HepG2 (cell line): ENCODE results near the gene MPI. TPM values are rescaled to one million over a fixed set of nuclear protein-coding genes. Genes with fewer than 3 reads are reported as not detected.
A peak's percentile ranks its signal among the peaks of the same experiment; 100 is the strongest.

Experiments used
- ATAC-seq: fragments of 200-7000 bp; cut with Tn5 transposase; 3 replicates; pipeline ENCODE4 v1.9.1; 2020; ENCODE audit warnings: mild to moderate bottlenecking, moderate library complexity
- BruUV-seq: library from RNA; stranded (reverse); fragments of 400-500 nt; replicated peaks from 2 replicates; lab custom pipeline; 2021; lab: Mats Ljungman, UMichigan
- CTCF ChIA-PET: fragments of 300-600 bp; formaldehyde crosslinking; extraction: SDS; loops from one replicate; lab custom pipeline; 2021; ENCODE audit warnings: low total read pairs, inconsistent platforms, low intra/inter-chr PET ratio; lab: Yijun Ruan, JAX
- POLR2A ChIA-PET: fragments of 350-600 bp; sonication (Branson Sonifier 250); formaldehyde crosslinking; loops from one replicate; lab custom pipeline; 2020; ENCODE audit warnings: antibody characterized with exemption, inconsistent platforms; lab: Yijun Ruan, JAX
- DNase-seq: peaks from one replicate; pipeline ENCODE4 v3.0.0-alpha.2; 2015; ENCODE audit warnings: low spot score
- FAIRE-seq: peaks from 3 replicates; lab custom pipeline; 2011; peaks lifted over from hg19 to GRCh38; lab: Jason Lieb, UNC
- H2AFZ ChIP-seq: one replicate; pipeline ENCODE4 v1.6.1; 2011; ENCODE audit warnings: low read length, inconsistent platforms
- H3K27ac ChIP-seq: fragments of 300-600 bp; 3 replicates; pipeline ENCODE4 v1.8.0; 2011; ENCODE audit warnings: mixed run types, mild to moderate bottlenecking, mixed read lengths, low read length, inconsistent platforms; ENCODE audit not compliant: insufficient read depth; ENCODE audit errors: extremely low read length
- H3K27me3 ChIP-seq, 2 experiments: fragments of 200-600 bp in 1 of 2; 2 replicates in 1 of 2; 3 replicates in 1 of 2; pipeline versions ENCODE4 v1.6.0 to v1.8.0; 2011; ENCODE audit warnings: low read length in 2 of 2, mild to moderate bottlenecking in 2 of 2, moderate library complexity in 2 of 2, inconsistent platforms in 1 of 2; ENCODE audit not compliant: insufficient read depth in 2 of 2, control insufficient read depth in 1 of 2
- H3K36me3 ChIP-seq, 2 experiments: fragments of 200-600 bp in 1 of 2; replicated peaks in 1 of 2; 2 replicates in 1 of 2; 3 replicates in 1 of 2; pipeline versions ENCODE4 v1.5.1 to v1.8.0; 2011; ENCODE audit warnings: low read length in 2 of 2, inconsistent platforms in 1 of 2; ENCODE audit not compliant: insufficient read depth in 2 of 2, control insufficient read depth in 1 of 2
- H3K4me1 ChIP-seq: 2 replicates; pipeline ENCODE4 v1.5.1; 2012; ENCODE audit warnings: low read length, inconsistent platforms; ENCODE audit not compliant: insufficient read depth
- H3K4me2 ChIP-seq: 2 replicates; pipeline ENCODE4 v1.6.0; 2011; ENCODE audit warnings: low read depth, low read length, inconsistent platforms
- H3K4me3 ChIP-seq, 3 experiments: fragments of 200-600 bp in 1 of 3; sonication (generic), shearing (Covaris generic) in 1 of 3; replicated peaks in 1 of 3; 2 replicates each; pipeline ENCODE4 v1.5.1; 2011 to 2016; ENCODE audit warnings: low read length in 3 of 3, inconsistent platforms in 2 of 3, low read depth in 2 of 3, mild to moderate bottlenecking in 2 of 3, control low read depth in 1 of 3, mixed read lengths in 1 of 3; ENCODE audit not compliant: insufficient read depth in 1 of 3
- H3K79me2 ChIP-seq: one replicate; pipeline ENCODE4 v1.6.1; 2011; ENCODE audit warnings: low read length, inconsistent platforms; ENCODE audit not compliant: insufficient read depth
- H3K9ac ChIP-seq: 2 replicates; pipeline ENCODE4 v1.6.0; 2011; ENCODE audit warnings: mild to moderate bottlenecking, low read depth, low read length, inconsistent platforms; ENCODE audit not compliant: insufficient read depth
- H3K9me3 ChIP-seq: 2 replicates; pipeline ENCODE4 v1.5.1; 2012; ENCODE audit warnings: mild to moderate bottlenecking, low read length
- H4K20me1 ChIP-seq: 2 replicates; pipeline ENCODE4 v1.6.0; 2011; ENCODE audit warnings: inconsistent platforms, mild to moderate bottlenecking, low read length, moderate library complexity; ENCODE audit not compliant: insufficient read depth
- CENPX ChIP-seq: sonication (generic); formaldehyde crosslinking; IDR thresholded peaks from 2 replicates; pipeline ENCODE4 v1.9.0; 2021; ENCODE audit warnings: mild to moderate bottlenecking, missing genetic modification reagents, moderate library complexity
- KDM5B ChIP-seq: sonication (generic); formaldehyde crosslinking; IDR thresholded peaks from 2 replicates; pipeline ENCODE4 v1.4.0; 2020; ENCODE audit warnings: missing genetic modification reagents, mild to moderate bottlenecking, borderline replicate concordance
- KLF16 ChIP-seq, 2 experiments: sonication (generic) in 1 of 2; formaldehyde crosslinking in 1 of 2; IDR thresholded peaks; 2 replicates each; pipeline versions ENCODE4 v1.6.1 to v1.8.0; 2016 to 2023; ENCODE audit warnings: missing genetic modification reagents in 2 of 2, missing compliant biosample characterization in 1 of 2
- SMAD1 ChIP-seq: sonication (generic); formaldehyde crosslinking; IDR thresholded peaks from 2 replicates; pipeline ENCODE4 v1.4.0; 2020; ENCODE audit warnings: missing genetic modification reagents, low read depth, mild to moderate bottlenecking, borderline replicate concordance
- TFDP1 ChIP-seq: IDR thresholded peaks from 2 replicates; pipeline ENCODE4 v1.6.1; 2016; ENCODE audit warnings: missing compliant biosample characterization, missing genetic modification reagents, borderline replicate concordance
- ZBTB21 ChIP-seq: sonication (generic); formaldehyde crosslinking; IDR thresholded peaks from 2 replicates; pipeline ENCODE4 v1.4.0; 2020; ENCODE audit warnings: missing genetic modification reagents
- ZNF143 ChIP-seq: sonication (generic); formaldehyde crosslinking; IDR thresholded peaks from 2 replicates; pipeline ENCODE4 v1.4.0; 2020; ENCODE audit warnings: missing genetic modification reagents
- WGBS: methylation state at CpG from one replicate; pipeline ENCODE4 v1.1.6; 2017; ENCODE audit warnings: low lambda C conversion rate; 5-methylcytosine and 5-hydroxymethylcytosine counted together
- in situ Hi-C: cut with HindIII; loops from 2 replicates; pipeline ENCODE4 v1.10.0; 2017; ENCODE audit warnings: low pct_unique_long_range_greater_than_20kb; ENCODE audit not compliant: extremely low pct_ligation_motif_present
- intact Hi-C: fragments of 100-400 bp; cut with micrococcal nuclease; formaldehyde crosslinking; loops from one replicate; pipeline ENCODE4 v1.10.0; 2022; ENCODE audit not compliant: unreplicated experiment
- polyA plus RNA-seq, 8 experiments: library from polyadenylated mRNA; depleted of rRNA in 3 of 8; stranded (reverse) in 7 of 8; unstranded in 1 of 8; fragments of >200 nt; fragmentation: Illumina TruSeq in 4 of 8; extraction: Trizol in 4 of 8; gene quantifications; 2 replicates each; pipeline versions ENCODE4 v1.2.1 to v1.2.3, GENCODE V29; 2011 to 2016; ENCODE audit warnings: low read depth in 4 of 8, missing spikeins in 1 of 8, mixed read lengths in 1 of 8; ENCODE audit not compliant: insufficient read depth in 1 of 8
- total RNA-seq, 5 experiments: library from RNA; depleted of rRNA; stranded (reverse); fragments of >200 nt; fragmentation: Illumina TruSeq; extraction: Trizol; gene quantifications; 2 replicates each; pipeline ENCODE4 v1.2.3, GENCODE V29; 2016; ENCODE audit warnings: low read depth in 1 of 5
- TF ChIP-seq, protein P1 (sequence below): sonication (generic); formaldehyde crosslinking; IDR thresholded peaks from 2 replicates; pipeline ENCODE4 v1.8.0; 2022; ENCODE audit warnings: mild to moderate bottlenecking, missing genetic modification reagents
- TF ChIP-seq, protein P2 (sequence below): IDR thresholded peaks from 2 replicates; pipeline ENCODE4 v1.6.1; 2012; ENCODE audit warnings: low read depth, low read length, improper control_type of control experiment
- TF ChIP-seq, protein P3 (sequence below): sonication (generic); formaldehyde crosslinking; IDR thresholded peaks from 2 replicates; pipeline ENCODE4 v1.5.1; 2020; ENCODE audit warnings: mild to moderate bottlenecking, missing genetic modification reagents, borderline replicate concordance

The MPI gene
- total and polyA plus RNA-seq, 2 of the 13 experiments (the other 11 are each of a cell fraction or from before 2014, with no cell fraction given) = 36.9 to 63.5 TPM

DNA sequence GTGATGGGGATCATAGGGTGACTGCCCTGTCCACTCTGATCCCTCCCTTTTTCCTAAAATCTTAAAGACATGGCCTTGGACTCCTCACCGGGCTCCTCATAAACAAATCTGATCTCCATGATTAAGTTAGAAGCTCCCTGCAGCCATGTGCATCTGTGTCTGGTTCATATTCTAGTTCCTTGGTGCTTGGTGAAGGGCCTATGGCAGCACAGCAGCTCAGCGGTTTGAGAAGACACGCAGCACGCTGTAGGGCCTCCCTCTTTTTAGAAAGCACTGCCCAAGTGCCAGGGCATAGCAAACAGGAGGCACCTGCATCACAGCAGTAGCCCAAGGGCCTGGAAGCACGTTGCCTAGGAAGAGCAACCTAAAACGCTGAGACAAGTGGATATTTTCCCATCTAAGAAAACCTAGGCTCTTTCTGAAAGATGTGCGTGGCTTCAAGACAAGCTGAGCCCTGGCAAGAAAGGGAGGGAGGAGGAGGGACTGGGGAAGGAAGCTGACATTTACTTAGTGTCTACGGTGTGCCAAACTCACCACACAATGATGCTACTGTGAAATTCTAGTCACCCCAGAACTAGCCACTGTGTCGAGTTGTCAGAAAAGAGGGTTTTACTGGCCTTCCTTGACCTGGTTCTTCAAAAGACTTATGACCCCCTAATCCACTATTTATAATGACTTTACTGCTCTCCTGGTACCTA is 32.0 kb upstream of the MPI start:
- TF ChIP-seq, protein P1, sequence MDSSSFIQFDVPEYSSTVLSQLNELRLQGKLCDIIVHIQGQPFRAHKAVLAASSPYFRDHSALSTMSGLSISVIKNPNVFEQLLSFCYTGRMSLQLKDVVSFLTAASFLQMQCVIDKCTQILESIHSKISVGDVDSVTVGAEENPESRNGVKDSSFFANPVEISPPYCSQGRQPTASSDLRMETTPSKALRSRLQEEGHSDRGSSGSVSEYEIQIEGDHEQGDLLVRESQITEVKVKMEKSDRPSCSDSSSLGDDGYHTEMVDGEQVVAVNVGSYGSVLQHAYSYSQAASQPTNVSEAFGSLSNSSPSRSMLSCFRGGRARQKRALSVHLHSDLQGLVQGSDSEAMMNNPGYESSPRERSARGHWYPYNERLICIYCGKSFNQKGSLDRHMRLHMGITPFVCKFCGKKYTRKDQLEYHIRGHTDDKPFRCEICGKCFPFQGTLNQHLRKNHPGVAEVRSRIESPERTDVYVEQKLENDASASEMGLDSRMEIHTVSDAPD = 0 out of 2 replicates have a peak, but pooled peaks have one; percentile 30
- no peak for TF ChIP-seq ZBTB21 (CRISPR knock-in tag)
- H3K9me3 ChIP-seq = no peaks in the 10 kb centered on the region
- ATAC-seq = no peak
- CTCF ChIA-PET = no interaction called here
- POLR2A ChIA-PET = interaction anchor here (1.0 to 1.1 kb wide), 2 partner anchors 12 to 15 kb away, joined by 3 to 4 read pairs; no protein-coding TSS in a partner anchor
- no peak overlapping the region for H3K9ac ChIP-seq
- H3K4me1 ChIP-seq = peaks cover 20% of the 10 kb centered on the region
- H3K27ac ChIP-seq = no peak overlapping the region
- no peak for FAIRE-seq
- peak overlapping the region; percentile 14; the same call in 1 of the 2 replicates for H3K4me2 ChIP-seq
- 73% methylated on average over 7 of the region's 9 CpGs for WGBS
- H2AFZ ChIP-seq = no peak overlapping the region
- H3K4me3 ChIP-seq = no peak overlapping the region
- H4K20me1 ChIP-seq = 0 out of 2 replicates have a peak, but pooled peaks cover 3% of the 10 kb centered on the region
- no peaks in the 10 kb centered on the region for H3K27me3 ChIP-seq
- BruUV-seq = TSS peak; percentile 20
- in situ Hi-C loops = no loop called here
- no peak for DNase-seq
- intact Hi-C loops = loop anchor here (2.0 kb wide), 1 partner anchor 15 kb away; the partner anchor contains the start of gene ULK3
- peaks cover 7 to 18% of the 10 kb centered on the region in 2 experiments; a peak in 4 of 5 replicates for H3K36me3 ChIP-seq
- peaks cover 12% of the 10 kb centered on the region for H3K79me2 ChIP-seq

DNA sequence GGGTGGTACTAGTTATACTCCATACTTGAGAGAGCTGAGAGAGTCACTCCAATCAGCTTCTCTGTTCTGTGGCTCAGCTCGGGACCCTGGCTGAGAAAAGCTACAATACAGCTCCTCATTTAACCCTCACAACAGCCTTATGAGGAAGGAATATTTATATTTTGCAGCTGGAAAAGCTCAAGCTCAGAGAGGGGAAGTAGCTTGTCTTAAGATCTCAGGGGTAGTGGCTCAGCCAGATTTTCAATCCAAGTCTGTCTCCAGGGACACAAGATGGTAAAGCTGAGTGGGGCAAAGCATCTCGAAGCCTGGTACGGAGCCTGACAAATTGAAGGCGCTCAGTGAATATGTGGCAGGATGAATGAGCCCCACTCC is 31.5 kb upstream of the MPI start:
- ChIA-PET CTCF (no interaction called here), POLR2A (interaction anchor here (0.7 to 1.1 kb wide), 2 partner anchors 16 to 65 kb away, joined by 3 to 4 read pairs; no protein-coding TSS in a partner anchor)
- WGBS = 99% methylated on average over 4 of the region's 4 CpGs
- H2AFZ ChIP-seq = no peak overlapping the region
- no peaks in the 10 kb centered on the region for H3K27me3 ChIP-seq
- no peak overlapping the region for H3K4me3 ChIP-seq
- H4K20me1 ChIP-seq = peaks cover 5% of the 10 kb centered on the region; the same call in 1 of the 2 replicates
- no TSS peak for BruUV-seq
- ATAC-seq (no peak), FAIRE-seq (no peak), DNase-seq (no peak)
- no peaks in the 10 kb centered on the region for H3K9me3 ChIP-seq
- H3K4me1 ChIP-seq = peaks cover 22% of the 10 kb centered on the region
- in situ Hi-C loops (no loop called here), intact Hi-C loops (no loop called here)
- H3K27ac ChIP-seq = no peak overlapping the region
- H3K36me3 ChIP-seq = peaks cover 4 to 13% of the 10 kb centered on the region in 2 experiments; a peak in 4 of 5 replicates
- H3K79me2 ChIP-seq = peaks cover 13% of the 10 kb centered on the region
- H3K4me2 ChIP-seq = no peak overlapping the region
- no peak overlapping the region for H3K9ac ChIP-seq
- no peak for TF ChIP-seq CENPX (CRISPR knock-in tag)
- no peak for TF ChIP-seq KLF16 (CRISPR knock-in tag; IDR thresholded peaks at IDR 0.05)
- no peak for TF ChIP-seq KDM5B (CRISPR knock-in tag)
- TF ChIP-seq TFDP1 = no peak
- no peak for TF ChIP-seq SMAD1 (CRISPR knock-in tag)
- TF ChIP-seq, protein P2, sequence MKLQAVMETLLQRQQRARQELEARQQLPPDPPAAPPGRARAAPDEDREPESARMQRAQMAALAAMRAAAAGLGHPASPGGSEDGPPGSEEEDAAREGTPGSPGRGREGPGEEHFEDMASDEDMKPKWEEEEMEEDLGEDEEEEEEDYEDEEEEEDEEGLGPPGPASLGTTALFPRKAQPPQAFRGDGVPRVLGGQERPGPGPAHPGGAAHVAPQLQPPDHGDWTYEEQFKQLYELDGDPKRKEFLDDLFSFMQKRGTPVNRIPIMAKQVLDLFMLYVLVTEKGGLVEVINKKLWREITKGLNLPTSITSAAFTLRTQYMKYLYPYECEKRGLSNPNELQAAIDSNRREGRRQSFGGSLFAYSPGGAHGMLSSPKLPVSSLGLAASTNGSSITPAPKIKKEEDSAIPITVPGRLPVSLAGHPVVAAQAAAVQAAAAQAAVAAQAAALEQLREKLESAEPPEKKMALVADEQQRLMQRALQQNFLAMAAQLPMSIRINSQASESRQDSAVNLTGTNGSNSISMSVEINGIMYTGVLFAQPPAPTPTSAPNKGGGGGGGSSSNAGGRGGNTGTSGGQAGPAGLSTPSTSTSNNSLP = no peak
- TF ChIP-seq, protein P3, sequence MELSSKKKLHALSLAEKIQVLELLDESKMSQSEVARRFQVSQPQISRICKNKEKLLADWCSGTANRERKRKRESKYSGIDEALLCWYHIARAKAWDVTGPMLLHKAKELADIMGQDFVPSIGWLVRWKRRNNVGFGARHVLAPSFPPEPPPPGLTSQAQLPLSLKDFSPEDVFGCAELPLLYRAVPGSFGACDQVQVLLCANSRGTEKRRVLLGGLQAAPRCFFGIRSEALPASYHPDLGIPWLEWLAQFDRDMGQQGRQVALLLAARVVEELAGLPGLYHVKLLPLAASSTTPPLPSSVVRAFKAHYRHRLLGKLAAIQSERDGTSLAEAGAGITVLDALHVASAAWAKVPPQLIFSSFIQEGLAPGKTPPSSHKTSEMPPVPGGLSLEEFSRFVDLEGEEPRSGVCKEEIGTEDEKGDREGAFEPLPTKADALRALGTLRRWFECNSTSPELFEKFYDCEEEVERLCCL (CRISPR knock-in tag) = no peak
- TF ChIP-seq ZNF143 (CRISPR knock-in tag) = no peak
